Right atrium auricular region (tissue), 2 donors: Measurements from ENCODE around the gene KIT. TPM values are rescaled to one million over a fixed set of nuclear protein-coding genes. Genes with fewer than 3 reads are reported as not detected.
A peak's percentile ranks its signal among the peaks of the same experiment; 100 is the strongest.

Source experiments
- DNase-seq: peaks from one replicate; pipeline ENCODE4 v3.0.0-alpha.2; 2019; ENCODE audit warnings: low spot score
- H3K27ac ChIP-seq, 2 donors: fragments of 200-600 bp; sonication (generic); 1 replicate in 1 of 2; 2 replicates in 1 of 2; pipeline ENCODE4 v1.5.1; 2016 to 2019
- H3K27me3 ChIP-seq, 2 donors: fragments of 200-600 bp; sonication (generic); one replicate each; pipeline versions ENCODE4 v1.5.1 to v1.6.0; 2017 to 2019
- H3K36me3 ChIP-seq: fragments of 200-600 bp; sonication (generic); one replicate; pipeline ENCODE4 v1.5.1; 2016
- H3K4me1 ChIP-seq, 2 donors: fragments of 200-600 bp; sonication (generic); one replicate each; pipeline versions ENCODE4 v1.5.1 to v1.6.0; 2017 to 2019
- H3K4me3 ChIP-seq, 2 donors: fragments of 200-600 bp; sonication (generic); 1 replicate in 1 of 2; 2 replicates in 1 of 2; pipeline ENCODE4 v1.5.1; 2017 to 2019; ENCODE audit warnings: mild to moderate bottlenecking in 1 of 2, moderate library complexity in 1 of 2
- H3K9me3 ChIP-seq, 2 donors: fragments of 200-600 bp; sonication (generic); one replicate each; pipeline ENCODE4 v1.5.1; 2019
- total RNA-seq, 2 donors: library from RNA; depleted of rRNA; stranded (reverse); fragments of >200 nt; gene quantifications; one replicate each; pipeline ENCODE4 v1.1.0, GENCODE V29; 2016
- TF ChIP-seq, protein P1 (sequence below), 2 donors: fragments of 200-600 bp; sonication (generic); IDR thresholded peaks; one replicate each; pipeline ENCODE4 v1.5.1; 2019; ENCODE audit warnings: antibody characterized with exemption in 2 of 2

The KIT gene
- total RNA-seq, 2 donors from 2014 or later = 1.5 to 2.6 TPM

- TF ChIP-seq, protein P1, sequence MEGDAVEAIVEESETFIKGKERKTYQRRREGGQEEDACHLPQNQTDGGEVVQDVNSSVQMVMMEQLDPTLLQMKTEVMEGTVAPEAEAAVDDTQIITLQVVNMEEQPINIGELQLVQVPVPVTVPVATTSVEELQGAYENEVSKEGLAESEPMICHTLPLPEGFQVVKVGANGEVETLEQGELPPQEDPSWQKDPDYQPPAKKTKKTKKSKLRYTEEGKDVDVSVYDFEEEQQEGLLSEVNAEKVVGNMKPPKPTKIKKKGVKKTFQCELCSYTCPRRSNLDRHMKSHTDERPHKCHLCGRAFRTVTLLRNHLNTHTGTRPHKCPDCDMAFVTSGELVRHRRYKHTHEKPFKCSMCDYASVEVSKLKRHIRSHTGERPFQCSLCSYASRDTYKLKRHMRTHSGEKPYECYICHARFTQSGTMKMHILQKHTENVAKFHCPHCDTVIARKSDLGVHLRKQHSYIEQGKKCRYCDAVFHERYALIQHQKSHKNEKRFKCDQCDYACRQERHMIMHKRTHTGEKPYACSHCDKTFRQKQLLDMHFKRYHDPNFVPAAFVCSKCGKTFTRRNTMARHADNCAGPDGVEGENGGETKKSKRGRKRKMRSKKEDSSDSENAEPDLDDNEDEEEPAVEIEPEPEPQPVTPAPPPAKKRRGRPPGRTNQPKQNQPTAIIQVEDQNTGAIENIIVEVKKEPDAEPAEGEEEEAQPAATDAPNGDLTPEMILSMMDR (IDR thresholded peaks at IDR 0.05) = no peak
- no peaks in the 10 kb centered on the region for H3K27me3 ChIP-seq
- no peaks in the 10 kb centered on the region for H3K36me3 ChIP-seq
- no peaks in the 10 kb centered on the region for H3K4me1 ChIP-seq
- no peak overlapping the region for H3K4me3 ChIP-seq
- no peaks in the 10 kb centered on the region for H3K9me3 ChIP-seq
- no peak for DNase-seq
- H3K27ac ChIP-seq = no peak overlapping the region
These were observed 21.1 kb downstream of the KIT start for GRCh38 chr4:54678826-54679225.

DNA sequence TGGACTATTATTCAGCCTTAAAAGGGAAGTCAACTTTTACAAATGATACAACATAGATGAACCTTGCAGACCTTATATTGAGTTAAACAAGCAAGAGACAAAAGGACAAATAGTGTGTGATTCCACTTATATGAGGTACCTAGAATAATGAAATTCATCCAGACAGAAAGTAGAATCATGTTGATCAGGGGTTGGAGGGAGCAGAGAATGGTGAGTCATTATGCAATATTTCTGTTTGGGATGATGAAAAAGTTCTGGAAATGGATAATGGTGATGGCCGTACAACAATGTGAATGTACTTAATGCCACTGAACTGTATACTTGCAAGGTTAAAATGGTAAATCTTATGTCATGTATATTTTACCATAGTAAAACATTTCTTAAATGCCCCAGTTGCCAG is 22.1 kb downstream of the KIT start:
- DNase-seq = no peak
- H3K27me3 ChIP-seq = no peaks in the 10 kb centered on the region
- no peaks in the 10 kb centered on the region for H3K36me3 ChIP-seq
- TF ChIP-seq, protein P1 (IDR thresholded peaks at IDR 0.05) = no peak
- no peak overlapping the region for H3K27ac ChIP-seq
- H3K4me1 ChIP-seq = no peaks in the 10 kb centered on the region
- H3K4me3 ChIP-seq = no peak overlapping the region
- no peaks in the 10 kb centered on the region for H3K9me3 ChIP-seq

- no peak overlapping the region for H3K27ac ChIP-seq
- H3K36me3 ChIP-seq = no peaks in the 10 kb centered on the region
- DNase-seq = no peak
- H3K4me3 ChIP-seq = no peak overlapping the region
- H3K4me1 ChIP-seq = no peaks in the 10 kb centered on the region
- TF ChIP-seq, protein P1 (IDR thresholded peaks at IDR 0.05) = peak in 1 of 2 donors; percentile 48
- no peaks in the 10 kb centered on the region for H3K27me3 ChIP-seq
- no peaks in the 10 kb centered on the region for H3K9me3 ChIP-seq
These were observed 26.0 kb downstream of the KIT start for GRCh38 chr4:54683616-54684346.

DNA sequence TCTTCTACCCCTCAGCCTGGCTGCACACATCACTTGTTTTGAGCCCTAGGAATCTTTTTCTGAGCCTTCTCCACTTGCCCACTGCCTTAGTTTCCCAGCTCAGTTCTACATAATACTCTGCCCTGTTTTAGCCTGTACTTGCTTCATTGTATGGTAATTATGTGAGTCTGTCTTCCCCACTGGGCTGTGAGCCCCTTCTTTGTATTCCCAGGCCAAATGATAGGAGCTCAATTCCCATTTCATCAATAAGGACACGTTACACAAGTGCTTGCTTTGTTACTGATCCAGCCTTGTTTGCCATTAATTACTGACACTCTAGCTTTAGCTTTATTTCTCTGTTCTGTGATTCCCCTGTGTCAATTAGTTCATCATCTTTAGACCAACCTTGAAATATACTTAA is 28.1 kb downstream of the KIT start:
- H3K27ac ChIP-seq = no peak overlapping the region
- no peaks in the 10 kb centered on the region for H3K36me3 ChIP-seq
- DNase-seq = no peak
- no peaks in the 10 kb centered on the region for H3K9me3 ChIP-seq
- H3K27me3 ChIP-seq = no peaks in the 10 kb centered on the region
- TF ChIP-seq, protein P1 (IDR thresholded peaks at IDR 0.05) = no peak
- H3K4me1 ChIP-seq = no peaks in the 10 kb centered on the region
- H3K4me3 ChIP-seq = no peak overlapping the region

- H3K4me1 ChIP-seq = no peaks in the 10 kb centered on the region
- TF ChIP-seq, protein P1 (IDR thresholded peaks at IDR 0.05) = no peak
- no peak for DNase-seq
- no peak overlapping the region for H3K27ac ChIP-seq
- no peak overlapping the region for H3K4me3 ChIP-seq
- H3K27me3 ChIP-seq = no peaks in the 10 kb centered on the region
- H3K36me3 ChIP-seq = no peaks in the 10 kb centered on the region
- H3K9me3 ChIP-seq = no peaks in the 10 kb centered on the region
These were observed 30.4 kb downstream of the KIT start for GRCh38 chr4:54687887-54688841.
